CD4-positive, alpha-beta T cell treated with Interleukin-4 for 4 hours (primary cell): ENCODE measurements around the gene RGS3.

Source experiments
- DNase-seq: peaks from one replicate; pipeline ENCODE4 v3.0.0-alpha.2; 2020

Gene RGS3

GRCh38 chr9:113645227-113645977 is 181.9 kb downstream of the RGS3 start:
- DNase-seq, result no peak

- DNase-seq, result no peak
Measured at GRCh38 chr9:113645978-113646253, 182.4 kb downstream of the RGS3 start.

GRCh38 chr9:113646491-113646890 is 183.0 kb downstream of the RGS3 start:
- DNase-seq, result no peak
